WERI-Rb-1 (cell line): ENCODE results near the gene BBX.
A peak's percentile ranks its signal among the peaks of the same experiment; 100 is the strongest.

ENCODE experiments used
- DNase-seq: peaks from one replicate; pipeline ENCODE4 v3.0.0-alpha.2; 2020
- H3K27ac ChIP-seq: fragments of 250-450 bp; sonication (Bioruptor Pico); 2 replicates; pipeline ENCODE4 v1.5.1; 2020; ENCODE audit warnings: mild to moderate bottlenecking, moderate library complexity
- H3K27me3 ChIP-seq: fragments of 250-450 bp; sonication (Bioruptor Pico); 2 replicates; pipeline ENCODE4 v1.5.1; 2021; ENCODE audit warnings: mild to moderate bottlenecking, low read depth, moderate library complexity; ENCODE audit not compliant: insufficient read depth, severe bottlenecking
- H3K36me3 ChIP-seq: fragments of 250-450 bp; sonication (Bioruptor Pico); 2 replicates; pipeline ENCODE4 v1.5.1; 2020; ENCODE audit warnings: mild to moderate bottlenecking, moderate library complexity
- H3K4me3 ChIP-seq: 2 replicates; pipeline ENCODE4 v1.5.1; 2011; ENCODE audit warnings: low read depth, mild to moderate bottlenecking, control low read depth, low read length
- H3K9me3 ChIP-seq: fragments of 250-450 bp; sonication (Bioruptor Pico); 2 replicates; pipeline ENCODE4 v1.5.1; 2021; ENCODE audit warnings: mild to moderate bottlenecking, moderate library complexity; ENCODE audit not compliant: severe bottlenecking
- CTCF ChIP-seq: IDR thresholded peaks from 2 replicates; pipeline ENCODE4 v1.5.1; 2011; ENCODE audit warnings: low read depth, mild to moderate bottlenecking, control low read depth, inconsistent platforms, low read length

The BBX gene

GRCh38 chr3:107734317-107734716 is 211.6 kb downstream of the BBX start:
- Histone ChIP-seq H3K36me3 (peaks cover 3% of the 10 kb centered on the region), H3K9me3 (no peaks in the 10 kb centered on the region)

GRCh38 chr3:107737914-107738313 is 215.2 kb downstream of the BBX start:
- no peaks in the 10 kb centered on the region for H3K9me3 ChIP-seq
- H3K27me3 ChIP-seq: no peaks in the 10 kb centered on the region
- no peaks in the 10 kb centered on the region; the same call in 1 of the 2 replicates for H3K36me3 ChIP-seq
- no peak overlapping the region for H3K4me3 ChIP-seq
- TF ChIP-seq CTCF: no peak
- no peak for DNase-seq
- H3K27ac ChIP-seq: no peak overlapping the region

More at GRCh38 chr3:107734317-107734716, 211.6 kb downstream of the BBX start:
- no peak for DNase-seq
- Histone ChIP-seq H3K4me3 (no peak overlapping the region), H3K27me3 (no peaks in the 10 kb centered on the region), H3K27ac (no peak overlapping the region)
- no peak for TF ChIP-seq CTCF

- no peaks in the 10 kb centered on the region for H3K27me3 ChIP-seq
- TF ChIP-seq CTCF: no peak
Observed at GRCh38 chr3:107738486-107739183, 215.9 kb downstream of the BBX start.

GRCh38 chr3:107739227-107739626 is 216.5 kb downstream of the BBX start:
- H3K9me3 ChIP-seq: no peaks in the 10 kb centered on the region
- H3K36me3 ChIP-seq: no peaks in the 10 kb centered on the region
- no peak for TF ChIP-seq CTCF
- peak; percentile 26 for DNase-seq
- no peaks in the 10 kb centered on the region for H3K27me3 ChIP-seq
- no peak overlapping the region for H3K4me3 ChIP-seq
- H3K27ac ChIP-seq: no peak overlapping the region

More at GRCh38 chr3:107738486-107739183, 215.9 kb downstream of the BBX start:
- no peak overlapping the region for H3K27ac ChIP-seq
- no peak overlapping the region for H3K4me3 ChIP-seq
- H3K9me3 ChIP-seq: no peaks in the 10 kb centered on the region
- no peaks in the 10 kb centered on the region for H3K36me3 ChIP-seq
- no peak for DNase-seq

GRCh38 chr3:107740992-107741896 is 218.5 kb downstream of the BBX start:
- no peaks in the 10 kb centered on the region for H3K9me3 ChIP-seq
- H3K27me3 ChIP-seq: no peaks in the 10 kb centered on the region
- no peak overlapping the region for H3K27ac ChIP-seq
- H3K36me3 ChIP-seq: no peaks in the 10 kb centered on the region
- peak; percentile 26; the same call in 1 of the 2 replicates for TF ChIP-seq CTCF
- DNase-seq: no peak
- H3K4me3 ChIP-seq: no peak overlapping the region
